DOHH2 (cell line): ENCODE data around the gene LY6G6F.
A peak's percentile ranks its signal among the peaks of the same experiment; 100 is the strongest.

Source experiments
- H3F3A ChIP-seq: fragments of 200-600 bp; sonication (generic), shearing (Covaris generic); 2 replicates; pipeline ENCODE4 v1.6.0; 2016; ENCODE audit warnings: antibody characterized with exemption, mild to moderate bottlenecking; ENCODE audit not compliant: control insufficient read depth, insufficient read depth
- H3K27ac ChIP-seq: fragments of 200-600 bp; sonication (generic); 2 replicates; pipeline ENCODE4 v1.5.1; 2014; ENCODE audit warnings: low read depth, mild to moderate bottlenecking, low read length, moderate library complexity
- H3K27me3 ChIP-seq: fragments of 200-600 bp; sonication (generic); 2 replicates; pipeline ENCODE4 v1.6.1; 2014; ENCODE audit warnings: mild to moderate bottlenecking, low read length, mixed read lengths; ENCODE audit not compliant: control insufficient read depth
- H3K36me3 ChIP-seq: fragments of 200-600 bp; sonication (generic); 2 replicates; pipeline ENCODE4 v1.6.1; 2014; ENCODE audit warnings: mild to moderate bottlenecking, low read length, moderate library complexity, mixed read lengths; ENCODE audit not compliant: control insufficient read depth
- H3K4me1 ChIP-seq: fragments of 200-600 bp; sonication (generic); 2 replicates; pipeline ENCODE4 v1.6.1; 2014; ENCODE audit warnings: mild to moderate bottlenecking, low read length, mixed read lengths; ENCODE audit not compliant: control insufficient read depth
- H3K4me2 ChIP-seq: fragments of 200-600 bp; sonication (generic); 2 replicates; pipeline ENCODE4 v1.6.0; 2014; ENCODE audit warnings: mild to moderate bottlenecking, low read length, moderate library complexity
- H3K4me3 ChIP-seq: fragments of 200-600 bp; sonication (generic); 2 replicates; pipeline ENCODE4 v1.5.1; 2014; ENCODE audit warnings: mild to moderate bottlenecking, low read length, mixed read lengths
- H3K79me2 ChIP-seq: fragments of 200-600 bp; sonication (generic); 2 replicates; pipeline ENCODE4 v1.6.1; 2014; ENCODE audit warnings: mild to moderate bottlenecking, low read length, mixed read lengths; ENCODE audit not compliant: control insufficient read depth
- H3K9me2 ChIP-seq: fragments of 200-600 bp; sonication (generic); replicated peaks from 2 replicates; pipeline ENCODE4 v1.6.1; 2014; ENCODE audit warnings: mild to moderate bottlenecking, low read length, mixed read lengths; ENCODE audit not compliant: control insufficient read depth
- H3K9me3 ChIP-seq: fragments of 200-600 bp; sonication (generic); 2 replicates; pipeline ENCODE4 v1.6.1; 2014; ENCODE audit warnings: antibody characterized with exemption, low read length, mixed read lengths; ENCODE audit not compliant: control insufficient read depth, insufficient read depth
- H4K20me1 ChIP-seq: fragments of 200-600 bp; sonication (generic); 2 replicates; pipeline ENCODE4 v1.6.0; 2014; ENCODE audit warnings: low read depth, mild to moderate bottlenecking, antibody characterized with exemption, low read length, moderate library complexity; ENCODE audit not compliant: control insufficient read depth, insufficient read depth
- CTCF ChIP-seq: fragments of 200-600 bp; sonication (generic); IDR thresholded peaks from one replicate; pipeline ENCODE4 v1.5.1; 2014; ENCODE audit warnings: antibody characterized with exemption, mild to moderate bottlenecking, low read depth, low read length; ENCODE audit not compliant: poor library complexity, severe bottlenecking
- EZH2phosphoT487 ChIP-seq: fragments of 200-600 bp; sonication (generic); IDR thresholded peaks from 2 replicates; pipeline ENCODE4 v1.6.1; 2017; ENCODE audit warnings: borderline replicate concordance, mild to moderate bottlenecking, antibody characterized with exemption, low read length, moderate library complexity, mixed read lengths

The LY6G6F gene

GRCh38 chr6:31702819-31703716 is 3.6 kb upstream of the LY6G6F start, which contains the start of gene ABHD16A:
ABHD16A (minus strand) TSS chr6:31703324; CDS start chr6:31703281, 43 bp downstream.
- no peaks in the 10 kb centered on the region for H3K9me2 ChIP-seq
- peak within 1 kb of the TSS; percentile 74 for H3K4me2 ChIP-seq
- H3K4me3 ChIP-seq = peak within 1 kb of the TSS; percentile 88
- TF ChIP-seq EZH2phosphoT487 (no peak), CTCF (no peak)
- H3K27me3 ChIP-seq = no peaks in the 10 kb centered on the region
- 0 out of 2 replicates have a peak, but pooled peaks cover 4% of the 10 kb centered on the region for H4K20me1 ChIP-seq
- peak within 1 kb of the TSS; percentile 74 for H3K27ac ChIP-seq
- peaks cover 19% of the 10 kb centered on the region for H3K36me3 ChIP-seq
- H3K4me1 ChIP-seq = peaks cover 23% of the 10 kb centered on the region
- H3K9me3 ChIP-seq = no peaks in the 10 kb centered on the region
- peaks cover 7% of the 10 kb centered on the region for H3F3A ChIP-seq
- peaks cover 24% of the 10 kb centered on the region for H3K79me2 ChIP-seq

GRCh38 chr6:31705931-31706330 is 735 bp upstream of the LY6G6F start:
- Histone ChIP-seq H3K9me2 (no peaks in the 10 kb centered on the region), H3K27ac (no peak overlapping the region), H3K4me1 (peaks cover 25% of the 10 kb centered on the region), H3K36me3 (peaks cover 4% of the 10 kb centered on the region), H4K20me1 (0 out of 2 replicates have a peak, but pooled peaks cover 4% of the 10 kb centered on the region), H3K27me3 (peaks cover 12% of the 10 kb centered on the region), H3K4me2 (no peak overlapping the region), H3K79me2 (peaks cover 19% of the 10 kb centered on the region), H3K4me3 (no peak overlapping the region), H3F3A (peaks cover 6% of the 10 kb centered on the region), H3K9me3 (no peaks in the 10 kb centered on the region)
- TF ChIP-seq EZH2phosphoT487 = no peak
- no peak for TF ChIP-seq CTCF

DNA sequence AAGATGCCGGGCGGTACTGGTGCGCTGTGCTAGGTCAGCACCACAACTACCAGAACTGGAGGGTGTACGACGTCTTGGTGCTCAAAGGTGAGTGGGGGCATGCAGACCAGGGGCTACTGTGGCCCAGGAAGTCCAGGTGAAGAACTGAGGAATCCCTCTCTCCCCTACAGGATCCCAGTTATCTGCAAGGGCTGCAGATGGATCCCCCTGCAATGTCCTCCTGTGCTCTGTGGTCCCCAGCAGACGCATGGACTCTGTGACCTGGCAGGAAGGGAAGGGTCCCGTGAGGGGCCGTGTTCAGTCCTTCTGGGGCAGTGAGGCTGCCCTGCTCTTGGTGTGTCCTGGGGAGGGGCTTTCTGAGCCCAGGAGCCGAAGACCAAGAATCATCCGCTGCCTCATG is 1.0 kb downstream of the LY6G6F start:
- Histone ChIP-seq H3K27me3 (peaks cover 29% of the 10 kb centered on the region), H3K4me1 (peaks cover 12% of the 10 kb centered on the region)
- TF ChIP-seq CTCF (no peak), EZH2phosphoT487 (no peak)

More for the DNA sequence above, 1.0 kb downstream of the LY6G6F start:
- Histone ChIP-seq H3K4me3 (no peak overlapping the region), H3F3A (peaks cover 6% of the 10 kb centered on the region), H3K9me2 (no peaks in the 10 kb centered on the region), H3K36me3 (no peaks in the 10 kb centered on the region), H4K20me1 (no peaks in the 10 kb centered on the region), H3K27ac (no peak overlapping the region), H3K9me3 (no peaks in the 10 kb centered on the region), H3K79me2 (peaks cover 1% of the 10 kb centered on the region), H3K4me2 (no peak overlapping the region)
